Mesodermal cell (in vitro differentiated cells): ENCODE data around the gene SSTR3.

Experiments used
- H3K27ac ChIP-seq: 2 replicates; pipeline ENCODE4 v1.7.0; 2013; ENCODE audit warnings: mild to moderate bottlenecking, low read depth, low read length, moderate library complexity; ENCODE audit not compliant: severe bottlenecking
- H3K36me3 ChIP-seq: 2 replicates; pipeline ENCODE4 v1.7.1; 2013; ENCODE audit warnings: mild to moderate bottlenecking, low read length, moderate library complexity; ENCODE audit not compliant: control insufficient read depth, insufficient read depth
- H3K4me1 ChIP-seq: one replicate; pipeline ENCODE4 v1.7.1; 2013; ENCODE audit warnings: mild to moderate bottlenecking, low read length; ENCODE audit not compliant: insufficient read depth, control insufficient read depth, poor library complexity, severe bottlenecking
- H3K4me3 ChIP-seq: 2 replicates; pipeline ENCODE4 v1.7.0; 2013; ENCODE audit warnings: low read length, control low read depth, mild to moderate bottlenecking; ENCODE audit not compliant: insufficient read depth, poor library complexity, severe bottlenecking; ENCODE audit errors: extremely low read depth
- H3K9me3 ChIP-seq: 2 replicates; pipeline ENCODE4 v1.7.1; 2013; ENCODE audit warnings: mild to moderate bottlenecking, low read length, moderate library complexity; ENCODE audit not compliant: control insufficient read depth
- WGBS, 2 experiments: methylation state at CpG; one replicate each; pipeline ENCODE4 v1.1.5; 2013; ENCODE audit warnings: missing lambda C conversion rate in 2 of 2; ENCODE audit not compliant: insufficient coverage in 2 of 2; 5-methylcytosine and 5-hydroxymethylcytosine counted together

The SSTR3 gene

DNA sequence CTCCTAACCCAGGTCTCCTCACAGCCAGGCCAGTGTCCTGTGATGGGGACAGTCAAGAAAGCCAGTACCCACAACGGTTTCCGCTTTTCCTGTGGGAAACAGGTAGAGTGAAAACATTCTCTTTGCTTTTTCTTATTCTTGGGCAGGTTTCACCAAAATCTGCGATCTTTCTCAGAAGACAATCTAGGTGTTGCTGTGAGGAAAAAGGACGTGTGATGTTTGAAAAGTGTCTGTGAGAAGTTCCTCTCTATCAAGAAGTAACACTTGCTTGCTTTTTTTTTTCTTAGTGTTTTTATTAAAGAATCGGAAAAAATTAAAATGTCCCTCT, 53.4 kb downstream of the SSTR3 start:
- H3K4me3 ChIP-seq, result no peak overlapping the region
- H3K36me3 ChIP-seq, result no peaks in the 10 kb centered on the region
- peaks cover 6% of the 10 kb centered on the region for H3K4me1 ChIP-seq
- peaks cover 7% of the 10 kb centered on the region for H3K9me3 ChIP-seq
- 89 to 90% methylated on average over 3 to 4 of the region's 5 CpGs for WGBS, 2 experiments
- H3K27ac ChIP-seq, result no peak overlapping the region

- Histone ChIP-seq H3K27ac (no peak overlapping the region), H3K4me3 (no peak overlapping the region), H3K9me3 (peaks cover 7% of the 10 kb centered on the region), H3K36me3 (no peaks in the 10 kb centered on the region), H3K4me1 (peaks cover 4% of the 10 kb centered on the region)
- 87 to 91% methylated on average over 8 to 12 of the region's 13 CpGs for WGBS, 2 experiments
Observed at GRCh38 chr22:37157516-37158285, 54.6 kb downstream of the SSTR3 start.

- Histone ChIP-seq H3K9me3 (peaks cover 7% of the 10 kb centered on the region), H3K4me3 (no peak overlapping the region), H3K4me1 (peaks cover 4% of the 10 kb centered on the region), H3K27ac (no peak overlapping the region), H3K36me3 (no peaks in the 10 kb centered on the region)
- WGBS, 2 experiments, result 77 to 86% methylated on average over 6 to 9 of the region's 13 CpGs
Observed at GRCh38 chr22:37156686-37157435, 55.4 kb downstream of the SSTR3 start.

DNA sequence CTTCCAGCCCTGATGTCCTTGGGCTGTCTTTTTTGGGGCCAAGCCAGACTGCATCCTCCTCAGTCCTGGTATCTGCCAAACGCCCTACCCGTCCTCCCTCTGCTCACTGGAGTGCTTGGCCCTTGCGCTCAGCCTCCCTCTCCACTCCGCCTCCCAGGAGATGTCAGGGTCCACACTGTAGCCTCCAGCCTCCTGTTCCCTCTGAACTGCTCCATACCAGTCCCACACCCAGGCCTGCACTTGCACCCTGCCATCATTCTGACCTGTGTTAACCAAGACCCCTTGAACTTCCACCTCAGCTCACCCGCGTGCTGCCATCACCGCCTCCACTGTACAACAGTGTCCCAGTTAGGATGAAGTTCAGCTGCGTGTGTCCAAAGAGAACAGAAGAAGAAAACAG, 56.3 kb downstream of the SSTR3 start:
- H3K4me3 ChIP-seq, result no peak overlapping the region
- H3K36me3 ChIP-seq, result no peaks in the 10 kb centered on the region
- H3K4me1 ChIP-seq, result peaks cover 4% of the 10 kb centered on the region
- 95 to 98% methylated on average over 7 of the region's 8 CpGs for WGBS, 2 experiments
- no peak overlapping the region for H3K27ac ChIP-seq
- H3K9me3 ChIP-seq, result peaks cover 16% of the 10 kb centered on the region

- Histone ChIP-seq H3K36me3 (no peaks in the 10 kb centered on the region), H3K4me1 (peaks cover 4% of the 10 kb centered on the region), H3K4me3 (no peak overlapping the region), H3K27ac (no peak overlapping the region), H3K9me3 (peaks cover 16% of the 10 kb centered on the region)
- 88 to 92% methylated on average over 7 of the region's 7 CpGs for WGBS, 2 experiments
Observed at GRCh38 chr22:37154925-37155712, 57.2 kb downstream of the SSTR3 start.
